ENCODE measurements around the gene GBX1.

- TF ChIP-seq TAF1 (IDR thresholded peaks at IDR 0.05; ENCODE audit: low read depth, low read length) (no peak), POLR2AphosphoS5 (IDR thresholded peaks at IDR 0.05; ENCODE audit: low read depth, low read length) (no peak), POLR2A (IDR thresholded peaks at IDR 0.05; ENCODE audit: low read depth, low read length) (no peak), POU2F2 (IDR thresholded peaks at IDR 0.05; ENCODE audit: low read depth, low read length) (no peak), SPI1 (IDR thresholded peaks at IDR 0.05; ENCODE audit: low read depth, low read length) (no peak), PAX5 (IDR thresholded peaks at IDR 0.05; ENCODE audit: insufficient read depth, low read length, severe bottlenecking) (no peak)
Measured at GRCh38 chr7:151204383-151205032, 37.0 kb upstream of the GBX1 start.

Measured in GM12891 (cell line).